ENCODE measurements around the gene RBMXL2.

Gene RBMXL2

DNA sequence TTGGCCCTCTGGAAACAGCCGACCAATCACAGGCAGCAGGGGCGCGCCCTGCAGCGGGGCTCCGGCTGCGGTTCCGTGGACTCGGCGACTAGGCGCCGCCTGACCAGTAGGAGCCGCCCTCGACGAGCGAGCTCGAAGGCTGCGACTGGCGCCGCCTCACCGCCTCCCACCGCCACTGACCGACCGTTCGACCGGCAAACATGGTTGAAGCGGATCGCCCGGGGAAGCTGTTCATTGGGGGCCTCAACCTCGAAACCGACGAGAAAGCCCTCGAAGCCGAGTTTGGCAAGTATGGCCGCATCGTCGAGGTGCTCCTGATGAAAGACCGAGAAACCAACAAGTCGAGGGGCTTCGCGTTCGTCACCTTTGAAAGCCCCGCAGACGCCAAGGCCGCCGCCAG lies at the start of gene RBMXL2:
Gene RBMXL2, plus strand, starts transcription at position 78 of the 400 bp plus-strand sequence. Its CDS starts 123 bp downstream, at position 201.
- no peak for DNase-seq (ENCODE audit: low spot score)

DNA sequence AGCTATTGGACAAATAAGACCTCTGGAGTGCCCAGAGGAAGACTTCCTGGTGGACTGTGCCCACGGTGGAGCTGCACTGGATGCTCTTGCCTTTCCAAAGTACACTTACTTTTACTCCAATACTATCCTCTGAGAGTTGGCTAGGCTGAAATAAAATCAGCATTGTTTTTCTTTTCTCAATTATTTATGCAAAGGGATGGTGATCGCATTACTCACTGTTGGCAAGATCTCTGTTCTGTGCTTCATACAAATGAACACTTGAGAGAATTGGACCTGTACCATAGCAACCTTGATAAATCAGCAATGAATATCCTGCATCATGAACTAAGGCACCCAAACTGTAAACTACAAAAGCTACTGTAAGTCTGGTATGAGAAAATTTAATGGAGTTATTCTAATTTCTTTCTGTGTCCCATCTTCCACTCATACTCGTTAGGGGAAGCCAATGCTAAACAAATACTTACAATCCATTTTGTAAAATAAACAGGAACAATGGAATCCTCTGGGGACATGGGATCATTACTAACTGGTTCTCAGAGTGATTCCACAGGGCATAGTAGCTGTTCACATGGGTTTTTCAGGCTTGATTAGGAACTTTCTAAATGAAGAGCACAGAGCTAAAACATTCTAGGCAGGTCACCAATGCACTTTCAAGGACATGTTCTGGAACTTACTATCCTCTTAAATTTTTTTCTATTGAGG lies 42.2 kb upstream of the RBMXL2 start:
- DNase-seq (ENCODE audit: low spot score), result peak; percentile 26

- DNase-seq (ENCODE audit: low spot score), result no peak
These were observed 38.6 kb upstream of the RBMXL2 start for GRCh38 chr11:7050191-7050590.

GRCh38 chr11:7056828-7057513 lies 31.8 kb upstream of the RBMXL2 start:
- no peak for DNase-seq (ENCODE audit: low spot score)

GRCh38 chr11:7057641-7058040 lies 31.2 kb upstream of the RBMXL2 start:
- DNase-seq (ENCODE audit: low spot score), result no peak

GRCh38 chr11:7060868-7061267 lies 27.9 kb upstream of the RBMXL2 start:
- DNase-seq (ENCODE audit: low spot score), result peak; percentile 72

DNA sequence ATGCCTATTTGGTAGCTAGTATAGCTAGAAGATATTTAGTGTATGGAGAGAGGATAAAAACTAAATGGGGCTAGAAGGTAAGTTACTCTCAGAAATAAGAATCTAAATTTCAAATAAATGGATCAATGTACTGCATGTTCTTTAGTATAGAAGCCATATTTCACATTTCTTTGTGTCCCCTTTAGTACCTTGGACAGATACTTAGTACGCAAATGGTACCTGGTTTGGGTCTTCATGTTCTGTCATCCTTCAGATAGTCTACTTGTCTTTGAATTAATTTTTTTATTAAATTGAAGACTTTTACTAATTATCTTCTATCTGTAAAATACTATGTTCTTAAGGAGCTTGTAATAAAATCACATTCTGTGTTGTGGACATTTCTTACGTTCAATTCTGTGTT lies 26.3 kb upstream of the RBMXL2 start:
- DNase-seq (ENCODE audit: low spot score), result no peak

DNA sequence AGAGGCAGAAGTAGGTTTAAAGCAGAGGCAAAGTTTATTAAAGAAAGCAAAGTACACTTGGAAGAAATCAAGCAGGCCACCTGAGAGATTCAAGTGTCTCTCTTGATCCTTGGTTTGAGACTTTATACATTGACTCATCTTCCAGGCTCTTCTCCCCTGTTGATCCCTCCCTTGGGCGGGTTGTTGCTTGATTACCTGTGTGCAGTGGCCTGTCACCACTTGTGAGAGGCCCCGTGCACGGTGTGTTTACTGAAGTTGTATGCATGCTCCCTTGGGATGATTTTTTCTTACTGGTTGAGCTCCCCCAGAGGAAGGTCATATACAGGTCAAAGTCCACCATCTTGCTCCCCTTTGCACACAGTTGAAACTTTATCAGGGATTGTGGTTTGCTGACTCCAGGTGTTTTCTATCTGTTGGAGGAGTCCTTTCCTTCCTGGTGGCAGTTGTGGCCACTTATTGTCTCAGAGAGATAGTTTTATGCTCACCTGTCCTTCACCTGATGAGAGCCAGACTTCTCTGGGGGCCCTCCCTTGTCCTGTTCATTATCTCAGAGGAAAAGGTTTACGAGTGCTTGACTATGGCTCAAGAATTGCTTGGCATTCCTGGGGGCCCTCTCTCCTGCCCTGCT lies 16.3 kb upstream of the RBMXL2 start:
- DNase-seq (ENCODE audit: low spot score), result no peak

GRCh38 chr11:7077101-7077500 lies 11.7 kb upstream of the RBMXL2 start:
- peak; percentile 15 for DNase-seq (ENCODE audit: low spot score)

GRCh38 chr11:7079545-7080135 lies 9.2 kb upstream of the RBMXL2 start:
- DNase-seq (ENCODE audit: low spot score), result no peak

DNA sequence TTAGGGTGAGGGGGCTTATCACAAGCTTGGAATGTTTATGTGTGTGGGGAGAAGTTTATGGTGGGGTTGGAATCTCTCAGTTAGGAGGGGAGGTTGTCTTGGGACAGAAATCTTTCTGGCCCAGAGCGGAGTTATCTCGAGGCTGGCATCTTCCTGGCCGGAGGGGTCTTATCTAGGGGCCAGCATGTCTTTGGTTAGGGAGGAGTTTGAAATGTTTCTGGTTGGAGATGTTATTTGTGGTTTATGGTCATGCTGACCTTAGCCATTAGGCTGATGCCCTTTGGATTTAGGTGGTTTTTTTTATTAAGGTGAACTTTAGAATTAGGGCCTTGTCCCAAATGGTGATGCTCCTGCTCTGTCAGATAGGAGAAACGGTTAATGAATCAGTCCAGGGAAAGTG lies 7.9 kb upstream of the RBMXL2 start:
- no peak for DNase-seq (ENCODE audit: low spot score)

DNA sequence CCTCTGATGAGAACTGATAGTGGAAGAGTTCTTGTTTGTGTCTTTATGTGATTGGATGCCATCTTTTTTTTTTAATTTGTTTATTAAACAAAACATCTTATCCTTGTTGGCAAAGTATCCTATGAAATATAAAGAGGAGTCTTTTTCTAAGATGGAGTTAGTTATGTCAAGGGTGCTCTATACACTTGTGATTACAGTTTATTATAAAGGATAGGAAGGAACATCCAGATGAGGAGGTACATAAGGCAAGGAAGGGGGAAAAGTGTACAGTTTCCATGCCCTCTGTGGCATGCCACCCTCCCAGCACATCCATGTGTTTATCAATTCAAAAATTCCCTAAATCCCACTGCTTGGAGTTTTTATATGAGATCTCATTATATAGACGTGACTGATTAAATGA lies 7.4 kb upstream of the RBMXL2 start:
- DNase-seq (ENCODE audit: low spot score), result no peak

DNA sequence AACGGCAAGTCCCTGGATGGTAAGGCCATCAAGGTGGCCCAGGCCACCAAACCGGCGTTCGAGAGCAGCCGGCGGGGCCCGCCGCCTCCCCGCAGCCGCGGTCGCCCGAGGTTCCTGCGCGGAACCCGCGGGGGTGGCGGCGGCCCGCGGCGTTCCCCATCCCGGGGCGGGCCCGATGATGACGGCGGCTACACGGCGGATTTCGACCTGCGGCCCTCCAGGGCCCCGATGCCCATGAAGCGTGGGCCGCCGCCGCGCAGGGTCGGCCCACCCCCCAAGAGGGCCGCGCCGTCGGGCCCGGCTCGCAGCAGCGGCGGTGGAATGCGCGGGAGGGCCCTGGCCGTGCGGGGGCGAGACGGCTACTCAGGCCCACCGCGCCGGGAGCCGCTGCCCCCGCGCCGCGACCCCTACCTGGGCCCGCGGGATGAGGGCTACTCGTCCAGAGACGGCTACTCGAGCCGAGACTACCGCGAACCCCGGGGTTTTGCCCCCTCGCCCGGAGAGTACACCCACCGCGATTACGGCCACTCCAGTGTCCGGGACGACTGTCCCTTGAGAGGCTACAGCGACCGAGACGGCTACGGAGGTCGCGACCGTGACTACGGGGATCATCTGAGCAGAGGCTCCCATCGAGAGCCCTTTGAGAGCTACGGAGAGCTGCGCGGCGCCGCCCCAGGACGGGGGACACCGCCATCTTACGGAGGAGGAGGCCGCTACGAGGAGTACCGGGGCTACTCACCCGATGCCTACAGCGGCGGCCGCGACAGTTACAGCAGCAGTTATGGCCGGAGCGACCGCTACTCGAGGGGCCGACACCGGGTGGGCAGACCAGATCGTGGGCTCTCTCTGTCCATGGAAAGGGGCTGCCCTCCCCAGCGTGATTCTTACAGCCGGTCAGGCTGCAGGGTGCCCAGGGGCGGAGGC lies 792 bp downstream of the RBMXL2 start:
- no peak for DNase-seq (ENCODE audit: low spot score)

GRCh38 chr11:7098235-7098832 lies 9.5 kb downstream of the RBMXL2 start:
- peak; percentile 58 for DNase-seq (ENCODE audit: low spot score)

- no peak for DNase-seq (ENCODE audit: low spot score)
These were observed 27.0 kb downstream of the RBMXL2 start for GRCh38 chr11:7115780-7116179.

- DNase-seq (ENCODE audit: low spot score), result no peak
These were observed 27.6 kb downstream of the RBMXL2 start for GRCh38 chr11:7116370-7116769.

GRCh38 chr11:7138051-7138450 lies 49.3 kb downstream of the RBMXL2 start:
- DNase-seq (ENCODE audit: low spot score), result no peak

Data from AG20443 (cell line).